GM18499 (cell line): Measurements from ENCODE around the gene SNX9.
"Not testable (repeated sequence)": the region's sequence is repeated elsewhere in the genome, so short reads cannot be mapped to it uniquely, and the experiment has no call there.

Experiments used
- ATAC-seq: cut with Tn5 transposase; IDR thresholded peaks from one replicate; pipeline ENCODE4 v1.9.1; 2021; ENCODE audit warnings: moderate number of reproducible peaks; ENCODE audit not compliant: insufficient read depth, unreplicated experiment

Gene SNX9

GRCh38 chr6:157967020-157967419 lies 144.0 kb downstream of the SNX9 start:
- no peak for ATAC-seq

GRCh38 chr6:157967486-157967885 lies 144.4 kb downstream of the SNX9 start:
- ATAC-seq, result no peak

GRCh38 chr6:157972177-157972576 lies 149.1 kb downstream of the SNX9 start:
- ATAC-seq, result not testable (repeated sequence)

- ATAC-seq, result no peak
Observed at GRCh38 chr6:157974341-157974894, 151.4 kb downstream of the SNX9 start.

GRCh38 chr6:157974967-157975366 lies 151.9 kb downstream of the SNX9 start:
- ATAC-seq, result no peak

GRCh38 chr6:157975456-157975855 lies 152.4 kb downstream of the SNX9 start:
- ATAC-seq, result no peak

GRCh38 chr6:157976345-157977175 lies 153.5 kb downstream of the SNX9 start:
- no peak for ATAC-seq

- no peak for ATAC-seq
Observed at GRCh38 chr6:157977176-157977804, 154.2 kb downstream of the SNX9 start.

- no peak for ATAC-seq
Observed at GRCh38 chr6:157978021-157978783, 155.2 kb downstream of the SNX9 start.

- ATAC-seq, result no peak
Observed at GRCh38 chr6:157980288-157981131, 157.5 kb downstream of the SNX9 start.

GRCh38 chr6:157981132-157981394 lies 158.0 kb downstream of the SNX9 start:
- no peak for ATAC-seq

- no peak for ATAC-seq
Observed at GRCh38 chr6:157981395-157982101, 158.5 kb downstream of the SNX9 start, which contains the start of gene SYNJ2. SYNJ2 (plus strand) TSS chr6:157981863; CDS start chr6:157981962, 99 bp downstream.

- no peak for ATAC-seq
Observed at GRCh38 chr6:157982102-157982562, 159.1 kb downstream of the SNX9 start.

GRCh38 chr6:157982563-157983405 lies 159.7 kb downstream of the SNX9 start:
- ATAC-seq, result no peak

- no peak for ATAC-seq
Observed at GRCh38 chr6:157983406-157984119, 160.5 kb downstream of the SNX9 start.

- ATAC-seq, result no peak
Observed at GRCh38 chr6:157984128-157984527, 161.1 kb downstream of the SNX9 start.

GRCh38 chr6:157984686-157985225 lies 161.7 kb downstream of the SNX9 start:
- ATAC-seq, result no peak
